Measurements from ENCODE around the gene ATP8A1.

DNA sequence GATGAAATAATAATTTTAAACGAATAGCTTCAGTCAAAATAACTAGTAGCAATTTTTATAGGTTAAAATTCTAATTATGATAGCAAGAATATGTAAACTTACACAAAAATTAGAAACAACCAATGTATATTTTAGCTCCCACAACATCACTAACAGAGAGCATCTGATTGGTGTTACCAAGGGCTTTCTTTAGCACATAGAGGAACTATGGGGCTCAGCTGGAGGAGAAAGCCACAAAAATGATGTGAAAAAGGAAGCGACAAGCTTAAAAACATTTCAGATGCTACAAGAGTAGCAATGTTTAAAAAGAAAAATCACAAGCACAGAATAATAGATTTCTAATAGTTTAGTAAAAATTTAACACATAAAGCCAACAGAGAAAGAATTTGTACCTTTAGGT, 56.3 kb downstream of the ATP8A1 start:
- TF ChIP-seq, protein P1, sequence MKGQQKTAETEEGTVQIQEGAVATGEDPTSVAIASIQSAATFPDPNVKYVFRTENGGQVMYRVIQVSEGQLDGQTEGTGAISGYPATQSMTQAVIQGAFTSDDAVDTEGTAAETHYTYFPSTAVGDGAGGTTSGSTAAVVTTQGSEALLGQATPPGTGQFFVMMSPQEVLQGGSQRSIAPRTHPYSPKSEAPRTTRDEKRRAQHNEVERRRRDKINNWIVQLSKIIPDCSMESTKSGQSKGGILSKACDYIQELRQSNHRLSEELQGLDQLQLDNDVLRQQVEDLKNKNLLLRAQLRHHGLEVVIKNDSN (IDR thresholded peaks at IDR 0.05), result no peak
- TF ChIP-seq EP300 (IDR thresholded peaks at IDR 0.05; ENCODE audit: borderline replicate concordance), result no peak
- TF ChIP-seq, protein P2, sequence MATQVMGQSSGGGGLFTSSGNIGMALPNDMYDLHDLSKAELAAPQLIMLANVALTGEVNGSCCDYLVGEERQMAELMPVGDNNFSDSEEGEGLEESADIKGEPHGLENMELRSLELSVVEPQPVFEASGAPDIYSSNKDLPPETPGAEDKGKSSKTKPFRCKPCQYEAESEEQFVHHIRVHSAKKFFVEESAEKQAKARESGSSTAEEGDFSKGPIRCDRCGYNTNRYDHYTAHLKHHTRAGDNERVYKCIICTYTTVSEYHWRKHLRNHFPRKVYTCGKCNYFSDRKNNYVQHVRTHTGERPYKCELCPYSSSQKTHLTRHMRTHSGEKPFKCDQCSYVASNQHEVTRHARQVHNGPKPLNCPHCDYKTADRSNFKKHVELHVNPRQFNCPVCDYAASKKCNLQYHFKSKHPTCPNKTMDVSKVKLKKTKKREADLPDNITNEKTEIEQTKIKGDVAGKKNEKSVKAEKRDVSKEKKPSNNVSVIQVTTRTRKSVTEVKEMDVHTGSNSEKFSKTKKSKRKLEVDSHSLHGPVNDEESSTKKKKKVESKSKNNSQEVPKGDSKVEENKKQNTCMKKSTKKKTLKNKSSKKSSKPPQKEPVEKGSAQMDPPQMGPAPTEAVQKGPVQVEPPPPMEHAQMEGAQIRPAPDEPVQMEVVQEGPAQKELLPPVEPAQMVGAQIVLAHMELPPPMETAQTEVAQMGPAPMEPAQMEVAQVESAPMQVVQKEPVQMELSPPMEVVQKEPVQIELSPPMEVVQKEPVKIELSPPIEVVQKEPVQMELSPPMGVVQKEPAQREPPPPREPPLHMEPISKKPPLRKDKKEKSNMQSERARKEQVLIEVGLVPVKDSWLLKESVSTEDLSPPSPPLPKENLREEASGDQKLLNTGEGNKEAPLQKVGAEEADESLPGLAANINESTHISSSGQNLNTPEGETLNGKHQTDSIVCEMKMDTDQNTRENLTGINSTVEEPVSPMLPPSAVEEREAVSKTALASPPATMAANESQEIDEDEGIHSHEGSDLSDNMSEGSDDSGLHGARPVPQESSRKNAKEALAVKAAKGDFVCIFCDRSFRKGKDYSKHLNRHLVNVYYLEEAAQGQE (IDR thresholded peaks at IDR 0.05; ENCODE audit: low read depth), result no peak
- TF ChIP-seq YY1 (IDR thresholded peaks at IDR 0.05; ENCODE audit: low read depth), result no peak
- no peak for TF ChIP-seq CEBPB (IDR thresholded peaks at IDR 0.05)
- TF ChIP-seq, protein P3, sequence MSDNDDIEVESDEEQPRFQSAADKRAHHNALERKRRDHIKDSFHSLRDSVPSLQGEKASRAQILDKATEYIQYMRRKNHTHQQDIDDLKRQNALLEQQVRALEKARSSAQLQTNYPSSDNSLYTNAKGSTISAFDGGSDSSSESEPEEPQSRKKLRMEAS (IDR thresholded peaks at IDR 0.05), result no peak
- TF ChIP-seq TAF1 (IDR thresholded peaks at IDR 0.05; ENCODE audit: low read depth), result no peak
